SKM-1 (cell line): ENCODE results near the gene FMN1.

ENCODE experiments used
- DNase-seq: peaks from one replicate; lab custom pipeline; 2025; ENCODE audit not compliant: unreplicated experiment; lab: John Stamatoyannopoulos, UW

FMN1 gene

GRCh38 chr15:33158366-33158765, 36.1 kb downstream of the FMN1 start:
- DNase-seq = no peak

DNA sequence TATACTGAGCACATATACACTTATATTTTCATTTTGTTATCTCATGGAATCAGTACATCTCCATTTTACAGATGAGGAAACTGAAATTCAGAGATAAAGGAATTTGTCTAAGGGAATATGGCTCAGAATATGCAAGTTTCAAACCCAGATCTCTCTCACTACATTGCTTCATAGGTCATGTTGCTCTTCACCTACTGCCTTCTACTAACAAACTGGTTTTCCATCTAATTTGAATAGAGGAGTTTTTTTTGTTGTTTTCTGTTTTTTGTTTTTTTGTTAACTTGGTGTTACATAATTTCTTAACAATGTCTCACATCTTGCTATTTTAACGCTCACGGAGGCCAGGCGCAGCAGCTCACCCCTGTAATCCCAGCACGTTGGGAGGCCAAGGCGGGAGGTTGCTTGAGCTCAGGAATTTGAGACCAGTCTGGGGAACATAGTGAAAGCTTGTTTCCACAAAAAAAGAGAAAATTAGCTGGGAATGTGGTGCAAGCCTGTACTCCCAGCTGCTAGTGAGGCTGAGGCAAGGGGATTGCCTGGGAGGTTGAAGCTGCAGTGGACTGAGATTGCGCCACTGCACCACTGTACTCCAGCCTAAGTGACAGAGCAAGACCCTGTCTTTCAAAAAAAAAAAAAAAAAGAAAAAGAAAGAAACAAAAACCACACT, 37.0 kb downstream of the FMN1 start:
- no peak for DNase-seq

- DNase-seq = no peak
These were observed 38.7 kb downstream of the FMN1 start for GRCh38 chr15:33155691-33156420.

GRCh38 chr15:33154351-33155166, 40.0 kb downstream of the FMN1 start:
- DNase-seq = peak; percentile 78

- DNase-seq = no peak
These were observed 41.0 kb downstream of the FMN1 start for GRCh38 chr15:33153548-33153947.

GRCh38 chr15:33152502-33153109, 41.9 kb downstream of the FMN1 start:
- peak; percentile 91 for DNase-seq

DNA sequence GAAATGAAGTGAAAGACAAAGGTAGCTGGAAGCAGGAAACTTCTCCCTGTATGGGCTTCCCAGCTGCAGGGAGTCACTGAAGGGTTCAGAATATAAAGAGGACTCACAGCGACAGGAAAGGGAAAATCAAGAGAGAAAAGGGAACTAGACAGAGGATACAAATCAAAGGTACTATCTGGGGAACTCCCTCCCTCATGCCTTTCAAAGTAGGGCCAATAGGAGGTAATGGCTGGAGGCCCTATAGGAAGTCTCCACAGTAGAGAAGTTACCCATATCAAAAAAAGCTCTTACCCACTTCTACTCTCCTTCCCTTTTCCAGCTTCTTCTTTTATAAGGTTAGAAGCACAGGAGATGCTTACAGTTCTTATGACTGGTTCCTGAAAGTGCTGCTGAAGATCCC, 43.5 kb downstream of the FMN1 start:
- peak; percentile 84 for DNase-seq

DNA sequence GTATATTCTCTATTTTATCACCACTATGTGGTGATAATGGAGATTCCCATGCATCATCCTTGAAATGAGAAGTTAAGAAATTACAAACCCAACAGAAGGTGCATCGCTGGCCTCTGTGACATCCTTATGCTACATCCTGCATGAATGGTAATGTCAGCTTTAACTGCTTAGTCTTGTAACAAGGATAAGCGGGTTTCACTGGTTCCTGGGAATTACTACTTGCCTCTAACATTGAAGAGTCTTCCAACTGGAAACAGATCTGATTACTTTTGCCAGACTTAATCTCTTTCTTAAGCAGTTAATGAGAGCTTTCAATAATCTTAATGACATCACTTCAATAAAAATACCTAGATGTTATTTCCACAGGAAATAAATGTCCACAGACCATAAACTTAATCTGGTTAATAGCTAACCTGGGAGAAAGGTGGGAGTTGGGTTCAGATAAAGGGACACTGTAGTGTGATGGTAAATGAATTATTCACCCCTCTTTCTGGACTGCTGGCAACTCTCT, 44.0 kb downstream of the FMN1 start:
- DNase-seq = no peak

DNA sequence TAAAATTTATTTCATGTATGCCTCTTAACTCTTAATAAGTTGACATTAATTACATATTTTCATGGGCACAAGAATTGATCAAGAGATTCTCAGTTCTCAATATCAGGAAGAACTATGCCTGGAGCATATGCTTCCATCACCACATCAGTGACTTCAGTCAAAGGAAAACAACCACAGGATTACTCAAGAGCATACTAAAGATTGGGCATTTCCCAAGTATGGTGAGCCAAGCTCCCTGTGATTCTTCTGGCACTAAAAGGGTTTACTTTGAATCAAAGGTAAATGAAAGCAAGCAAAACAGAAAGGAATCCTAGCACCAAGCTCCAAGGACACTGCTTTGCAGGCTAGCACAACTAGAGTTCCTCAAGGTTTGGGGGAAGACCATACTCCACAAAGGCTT, 44.6 kb downstream of the FMN1 start:
- DNase-seq = no peak

GRCh38 chr15:33148129-33148751, 46.3 kb downstream of the FMN1 start:
- no peak for DNase-seq

- no peak for DNase-seq
These were observed 48.5 kb downstream of the FMN1 start for GRCh38 chr15:33146051-33146450.

GRCh38 chr15:33145447-33145846, 49.1 kb downstream of the FMN1 start:
- DNase-seq = no peak

DNA sequence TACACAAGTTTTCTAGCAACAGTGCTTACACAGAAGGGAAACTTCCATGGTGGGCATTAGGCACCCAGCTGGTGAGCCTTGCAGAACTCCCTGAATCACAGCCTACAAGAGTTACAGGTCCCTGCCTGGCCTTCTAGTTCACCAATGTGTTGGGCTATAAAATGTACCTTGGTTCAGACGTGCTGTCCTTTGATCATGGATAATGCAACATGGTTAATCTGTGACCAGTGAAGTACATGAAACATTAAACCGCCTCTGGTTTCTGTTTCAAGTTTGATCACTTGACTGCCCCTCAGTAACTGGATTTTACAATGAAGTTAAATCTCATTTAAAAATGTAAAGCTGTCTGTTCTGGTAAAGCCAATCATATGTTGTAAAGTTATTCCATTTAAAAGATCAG, 51.8 kb downstream of the FMN1 start:
- DNase-seq = no peak

- no peak for DNase-seq
These were observed 56.5 kb downstream of the FMN1 start for GRCh38 chr15:33138000-33138399.

DNA sequence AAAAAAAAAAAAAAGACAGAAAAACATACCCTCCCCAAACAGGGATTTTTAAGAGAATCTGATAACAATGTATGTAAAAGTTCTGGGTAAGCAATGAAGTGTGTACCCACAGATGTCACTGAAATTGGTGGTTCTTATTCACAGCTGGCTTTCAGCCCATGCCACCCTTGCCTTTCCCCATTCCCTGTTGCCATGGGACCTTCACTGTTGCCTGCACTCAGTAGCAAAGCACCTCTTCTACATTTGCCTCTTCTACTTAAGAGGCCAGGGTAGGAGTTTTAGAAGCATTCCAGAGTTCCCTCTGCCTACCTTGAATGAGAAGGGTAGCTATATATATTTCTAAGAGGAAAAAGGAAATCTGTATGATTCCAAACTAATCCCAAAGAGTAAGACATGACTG, 57.4 kb downstream of the FMN1 start:
- DNase-seq = no peak

- DNase-seq = no peak
These were observed 58.2 kb downstream of the FMN1 start for GRCh38 chr15:33136353-33136752.

DNA sequence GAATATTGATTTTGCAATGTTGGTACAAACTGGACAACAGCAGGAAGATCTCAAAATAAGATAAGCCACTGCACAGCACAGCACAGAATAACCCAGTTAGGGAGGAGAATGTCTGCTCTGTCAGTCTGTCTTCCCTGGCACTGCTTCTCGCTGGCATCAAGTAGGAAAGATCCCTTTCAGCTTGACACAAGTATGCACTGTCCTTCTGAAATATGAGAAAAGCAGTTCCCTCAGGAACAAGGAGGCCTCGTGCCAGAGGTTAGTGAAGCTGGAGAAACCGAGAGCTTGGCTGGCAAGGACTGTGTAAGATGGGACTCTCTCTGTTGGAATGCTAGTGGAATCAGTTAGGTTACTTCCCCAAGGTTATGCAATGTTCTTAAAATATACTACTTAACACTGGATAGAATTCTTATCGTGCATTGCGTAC, 59.1 kb downstream of the FMN1 start:
- no peak for DNase-seq

DNA sequence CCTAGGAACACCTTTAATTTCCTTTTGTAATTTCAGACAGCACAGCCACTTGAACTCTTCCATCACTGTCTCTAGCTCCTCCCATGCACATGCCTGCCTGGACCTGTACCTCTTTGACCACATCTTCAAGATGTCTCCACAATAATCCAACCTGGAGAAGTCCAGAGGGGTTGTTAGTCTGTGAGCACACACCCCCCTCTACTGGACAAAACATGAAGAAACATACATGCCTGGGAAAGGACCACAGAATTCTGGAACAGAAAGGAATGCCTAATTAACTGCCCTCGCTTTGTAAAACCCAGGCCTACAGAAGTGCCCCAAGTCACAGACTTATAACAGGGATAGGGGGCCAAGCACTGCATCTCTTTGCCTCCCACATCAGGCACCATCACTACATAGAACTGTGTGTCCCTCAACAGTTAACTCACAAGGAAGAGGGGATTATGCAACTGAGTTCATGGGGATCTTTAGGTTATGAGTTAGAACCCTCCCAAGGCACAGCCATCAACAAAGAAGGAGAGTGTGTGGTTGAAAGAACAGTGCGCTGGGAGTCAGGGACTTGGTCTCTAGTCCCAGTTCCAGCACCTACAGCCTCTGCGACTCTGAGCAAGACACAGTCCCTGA, 61.7 kb downstream of the FMN1 start:
- peak; percentile 48 for DNase-seq

GRCh38 chr15:33132233-33132580, 62.3 kb downstream of the FMN1 start:
- no peak for DNase-seq

- DNase-seq = no peak
These were observed 62.8 kb downstream of the FMN1 start for GRCh38 chr15:33131552-33132232.
